ENCODE results near the gene CEP112.

CEP112 gene

DNA sequence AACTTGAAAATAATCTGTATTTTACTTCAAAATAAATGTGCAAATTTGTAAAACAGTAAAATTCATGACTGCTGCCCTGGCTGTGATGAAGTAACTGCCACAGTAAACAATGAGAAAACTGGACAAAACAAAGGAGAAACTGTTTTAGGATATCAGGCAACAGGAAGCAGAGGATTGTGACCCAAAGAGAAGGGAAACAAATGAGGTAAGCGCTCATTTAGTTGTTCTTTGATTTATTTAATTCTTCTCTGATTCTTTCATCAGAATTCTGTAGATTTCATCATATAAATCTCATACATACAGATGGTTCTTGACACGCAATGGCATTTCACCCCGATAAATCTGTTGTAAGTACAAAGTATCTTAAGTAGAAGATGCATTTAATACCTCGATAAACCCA lies 432.4 kb downstream of the CEP112 start:
- H3K4me3 ChIP-seq (ENCODE audit: low read depth, low read length), result no peak overlapping the region
- TF ChIP-seq, protein P1, sequence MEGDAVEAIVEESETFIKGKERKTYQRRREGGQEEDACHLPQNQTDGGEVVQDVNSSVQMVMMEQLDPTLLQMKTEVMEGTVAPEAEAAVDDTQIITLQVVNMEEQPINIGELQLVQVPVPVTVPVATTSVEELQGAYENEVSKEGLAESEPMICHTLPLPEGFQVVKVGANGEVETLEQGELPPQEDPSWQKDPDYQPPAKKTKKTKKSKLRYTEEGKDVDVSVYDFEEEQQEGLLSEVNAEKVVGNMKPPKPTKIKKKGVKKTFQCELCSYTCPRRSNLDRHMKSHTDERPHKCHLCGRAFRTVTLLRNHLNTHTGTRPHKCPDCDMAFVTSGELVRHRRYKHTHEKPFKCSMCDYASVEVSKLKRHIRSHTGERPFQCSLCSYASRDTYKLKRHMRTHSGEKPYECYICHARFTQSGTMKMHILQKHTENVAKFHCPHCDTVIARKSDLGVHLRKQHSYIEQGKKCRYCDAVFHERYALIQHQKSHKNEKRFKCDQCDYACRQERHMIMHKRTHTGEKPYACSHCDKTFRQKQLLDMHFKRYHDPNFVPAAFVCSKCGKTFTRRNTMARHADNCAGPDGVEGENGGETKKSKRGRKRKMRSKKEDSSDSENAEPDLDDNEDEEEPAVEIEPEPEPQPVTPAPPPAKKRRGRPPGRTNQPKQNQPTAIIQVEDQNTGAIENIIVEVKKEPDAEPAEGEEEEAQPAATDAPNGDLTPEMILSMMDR (conservative IDR thresholded peaks at IDR 0.05; ENCODE audit: low read depth, low read length), result no peak
- no peak for DNase-seq (ENCODE audit: low read depth)

DNA sequence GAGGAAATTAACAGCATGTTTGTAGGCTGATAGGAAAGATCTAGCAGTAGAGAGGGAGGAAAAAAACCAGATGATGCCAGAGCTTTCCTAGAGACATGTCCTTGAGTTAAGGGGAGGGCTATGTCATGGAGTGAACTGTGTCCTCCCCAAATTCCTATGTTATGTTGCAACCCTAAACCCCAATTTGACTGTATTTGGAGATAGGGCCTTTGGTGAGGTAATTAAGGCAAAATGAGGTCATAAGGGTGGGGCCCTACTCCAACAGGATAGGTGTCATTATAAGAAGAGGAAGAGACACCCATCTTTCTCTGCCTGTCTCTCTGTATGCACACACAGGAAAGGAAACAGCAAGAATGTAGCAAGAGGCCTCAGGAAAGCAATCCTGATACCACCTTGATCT lies 435.2 kb downstream of the CEP112 start:
- no peak overlapping the region for H3K4me3 ChIP-seq (ENCODE audit: low read depth, low read length)
- no peak for DNase-seq (ENCODE audit: low read depth)
- TF ChIP-seq, protein P1 (conservative IDR thresholded peaks at IDR 0.05; ENCODE audit: low read depth, low read length), result no peak

DNA sequence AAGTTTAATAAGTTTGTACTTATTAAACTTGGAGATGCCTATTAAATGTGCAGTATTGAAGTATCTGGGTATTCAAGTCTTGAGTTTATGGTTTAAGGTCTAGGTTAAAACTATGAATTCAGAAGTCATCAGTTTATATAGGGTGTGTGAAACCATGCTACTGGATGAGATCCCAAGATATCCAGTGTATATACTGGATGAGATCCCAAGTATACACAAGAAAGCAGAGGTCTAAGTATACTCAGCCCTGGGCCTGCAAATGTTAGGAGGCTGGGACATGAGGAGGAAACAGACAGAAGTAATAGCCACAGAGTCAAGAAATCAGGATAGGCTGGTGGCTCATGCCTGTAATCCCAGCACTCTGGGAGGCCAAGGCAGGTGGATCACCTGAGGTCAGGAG lies 436.1 kb downstream of the CEP112 start:
- no peak overlapping the region for H3K4me3 ChIP-seq (ENCODE audit: low read depth, low read length)
- TF ChIP-seq, protein P1 (conservative IDR thresholded peaks at IDR 0.05; ENCODE audit: low read depth, low read length), result no peak
- DNase-seq (ENCODE audit: low read depth), result no peak

DNA sequence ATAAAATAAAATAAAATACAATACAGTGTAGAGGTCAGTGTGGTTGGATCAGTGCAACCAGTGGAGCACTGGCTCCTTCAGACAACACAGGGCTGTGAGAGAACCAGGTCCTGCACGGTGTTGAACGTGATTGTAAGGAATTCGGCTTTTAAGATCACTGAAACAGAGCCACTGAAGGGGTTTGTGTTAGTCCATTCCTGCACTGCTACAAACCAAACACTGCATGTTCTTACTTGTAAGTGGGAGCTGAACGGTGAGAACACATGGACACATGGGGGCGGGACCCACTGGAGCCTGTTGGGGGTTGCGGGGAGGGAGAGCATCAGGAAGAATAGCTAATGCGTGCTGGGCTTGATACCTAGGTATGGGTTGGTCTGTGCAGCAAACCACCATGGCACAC lies 437.3 kb downstream of the CEP112 start:
- TF ChIP-seq, protein P1 (conservative IDR thresholded peaks at IDR 0.05; ENCODE audit: low read depth, low read length), result no peak
- no peak for DNase-seq (ENCODE audit: low read depth)
- no peak overlapping the region for H3K4me3 ChIP-seq (ENCODE audit: low read depth, low read length)

DNA sequence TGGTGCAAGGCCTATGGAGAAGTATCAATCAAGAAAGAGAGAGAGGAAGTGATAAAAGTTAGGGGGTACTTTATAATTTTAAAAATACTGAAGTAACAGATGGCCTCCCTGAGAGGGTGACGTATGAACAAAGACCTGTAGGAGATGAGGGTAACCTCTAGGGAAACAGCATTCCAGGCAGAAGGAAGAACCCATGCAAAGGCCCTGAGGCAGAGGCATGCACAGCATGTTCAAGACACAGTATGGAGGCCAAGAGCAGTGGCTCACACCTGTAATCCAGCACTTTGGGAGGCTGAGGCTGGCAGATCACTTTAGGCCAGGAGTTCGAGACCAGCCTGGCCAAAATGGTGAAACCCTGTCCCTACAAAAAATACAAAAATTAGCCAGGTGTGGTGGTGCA lies 437.9 kb downstream of the CEP112 start:
- TF ChIP-seq, protein P1 (conservative IDR thresholded peaks at IDR 0.05; ENCODE audit: low read depth, low read length), result no peak

DNA sequence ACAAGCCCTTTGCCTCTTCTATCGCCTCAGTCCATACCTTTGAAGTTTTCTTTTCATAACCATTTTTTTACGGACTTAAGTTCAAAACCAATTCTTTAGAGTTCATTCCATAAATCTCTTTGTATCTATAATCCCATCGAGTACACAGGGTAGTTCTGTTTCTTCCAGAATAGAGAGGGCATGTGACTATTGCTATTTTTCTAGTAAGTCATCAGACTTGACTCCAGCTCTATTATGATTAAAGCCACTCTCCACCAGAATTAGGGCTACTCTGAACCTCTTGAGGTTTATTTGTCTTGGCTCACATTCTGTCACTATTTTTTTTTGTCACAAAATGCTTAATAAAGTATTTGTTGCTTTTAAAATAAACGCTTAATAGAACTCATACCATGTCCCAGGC lies 438.6 kb downstream of the CEP112 start:
- TF ChIP-seq, protein P1 (conservative IDR thresholded peaks at IDR 0.05; ENCODE audit: low read depth, low read length), result no peak
- H3K4me3 ChIP-seq (ENCODE audit: low read depth, low read length), result no peak overlapping the region
- DNase-seq (ENCODE audit: low read depth), result no peak

More for the DNA sequence above, 437.9 kb downstream of the CEP112 start:
- DNase-seq (ENCODE audit: low read depth), result no peak
- no peak overlapping the region for H3K4me3 ChIP-seq (ENCODE audit: low read depth, low read length)

DNA sequence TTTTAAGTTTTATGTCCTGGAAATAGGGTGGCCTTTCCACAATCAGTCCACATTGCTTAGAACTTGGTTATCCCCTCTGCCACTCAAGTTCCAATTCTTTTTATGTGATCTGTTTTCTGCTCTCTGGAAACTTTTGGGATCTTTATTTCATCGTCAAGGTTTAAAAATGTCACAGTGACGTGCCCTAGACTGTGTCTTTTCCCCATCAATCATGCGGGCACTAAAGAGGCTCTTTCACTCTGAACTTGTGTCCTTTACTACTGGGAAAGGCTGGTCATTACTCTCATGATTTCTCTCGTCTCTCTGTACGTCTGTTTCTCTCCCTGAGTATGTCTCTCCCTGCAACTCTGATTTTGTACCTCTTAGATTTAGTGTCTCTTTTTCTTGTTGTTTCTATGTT lies 440.7 kb downstream of the CEP112 start:
- H3K4me3 ChIP-seq (ENCODE audit: low read depth, low read length), result no peak overlapping the region
- no peak for DNase-seq (ENCODE audit: low read depth)
- TF ChIP-seq, protein P1 (conservative IDR thresholded peaks at IDR 0.05; ENCODE audit: low read depth, low read length), result no peak
